NCI-H2196 treated with DMSO at 0.1 percent for 48 hours (cell line): ENCODE measurements around the gene BCAS3.

Experiments
- DNase-seq: peaks from one replicate; lab custom pipeline; 2025; ENCODE audit not compliant: unreplicated experiment; lab: John Stamatoyannopoulos, UW

The BCAS3 gene

DNA sequence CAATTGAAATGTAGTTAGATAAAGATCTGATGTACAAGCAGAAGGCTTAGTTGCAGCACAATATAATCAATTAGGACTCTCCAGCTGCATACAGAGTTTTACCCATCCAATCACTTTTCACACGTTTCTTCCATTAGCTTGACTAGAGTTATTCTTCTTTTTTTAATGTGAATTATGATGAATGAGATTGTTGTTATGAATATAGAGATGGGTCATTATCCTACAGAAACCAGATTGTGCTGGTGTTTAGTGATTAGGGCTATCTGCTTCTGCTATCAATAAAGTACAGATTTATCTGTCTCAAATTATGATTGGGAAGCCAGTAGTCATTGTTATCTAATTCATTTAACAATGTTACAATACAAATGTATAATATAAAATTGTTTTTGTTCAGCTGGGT, 500.6 kb downstream of the BCAS3 start:
- DNase-seq, result no peak

DNA sequence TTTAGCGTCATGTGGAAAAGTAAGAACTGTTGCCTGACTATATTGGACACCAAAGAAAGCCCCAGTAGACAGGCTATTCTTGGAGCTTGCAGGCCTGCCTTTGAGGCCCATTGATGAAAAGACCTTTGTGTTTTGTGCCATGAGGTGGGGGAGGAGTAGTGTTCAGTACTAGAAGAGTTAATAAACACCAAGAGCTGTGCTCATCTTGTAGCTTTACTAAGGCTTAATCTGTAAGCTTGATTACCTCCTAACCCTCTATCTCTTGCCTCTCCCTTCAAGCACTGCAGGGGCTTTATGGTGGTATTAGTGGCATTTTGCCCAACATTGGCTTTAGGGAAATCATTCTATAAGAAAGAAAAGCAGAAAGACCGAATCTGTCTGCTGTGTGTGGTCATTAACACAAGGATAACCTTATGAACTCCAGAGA, 501.7 kb downstream of the BCAS3 start:
- no peak for DNase-seq

DNA sequence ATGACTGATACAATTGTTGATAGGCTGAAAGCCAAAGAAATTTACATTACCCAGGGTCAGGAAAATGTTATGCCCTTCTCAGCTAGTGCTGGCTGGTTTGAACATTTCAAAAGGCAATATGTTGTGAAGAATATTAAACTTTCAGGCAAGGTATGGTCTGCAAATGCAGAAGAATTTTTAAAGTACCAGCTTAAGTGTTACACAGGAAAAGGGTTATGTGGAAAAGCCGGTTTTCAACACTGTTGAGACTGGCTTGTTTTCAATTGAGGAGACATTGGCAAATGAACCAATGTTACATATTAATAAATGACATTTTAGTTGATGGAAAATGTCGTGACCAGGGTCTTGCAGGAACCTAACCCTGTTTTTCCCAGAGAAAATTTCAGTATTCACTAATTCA, 506.1 kb downstream of the BCAS3 start:
- DNase-seq, result no peak

DNA sequence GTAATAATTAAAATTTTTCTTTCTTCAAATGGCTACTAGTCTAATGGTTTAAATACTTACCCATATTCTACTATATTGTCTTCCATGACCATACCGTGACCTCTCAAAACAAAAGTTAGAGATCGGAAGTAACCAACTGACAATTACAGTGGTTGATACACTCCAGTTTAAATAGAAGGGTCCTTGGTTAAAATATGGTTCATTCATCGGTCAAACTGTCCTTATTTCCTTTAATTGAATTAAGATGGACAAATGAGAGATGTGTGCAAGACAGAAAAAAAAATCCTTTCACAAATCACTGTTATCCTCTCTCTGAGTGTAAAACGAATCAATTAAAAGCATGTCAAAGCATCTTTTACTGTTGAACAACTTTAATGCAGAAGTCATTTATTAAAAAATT, 507.7 kb downstream of the BCAS3 start:
- DNase-seq, result no peak

DNA sequence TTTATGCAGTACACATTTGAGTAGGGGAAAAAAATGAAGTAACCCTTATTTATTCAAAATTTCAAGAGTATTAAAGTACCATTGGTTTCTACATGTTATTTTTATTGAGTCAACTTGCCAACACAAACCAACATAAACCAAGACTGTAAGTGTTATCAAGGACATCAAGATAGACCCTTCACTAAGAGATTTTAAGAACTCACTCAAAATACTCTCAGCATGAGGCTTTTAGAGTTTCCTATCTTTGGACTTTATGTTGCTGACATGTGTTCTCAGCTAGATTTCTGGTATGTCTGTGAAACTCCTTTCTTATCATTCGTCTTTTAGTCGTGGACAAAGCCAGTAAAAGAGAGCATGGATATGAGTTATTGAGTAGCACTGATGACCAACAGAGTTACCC, 509.4 kb downstream of the BCAS3 start:
- no peak for DNase-seq

DNA sequence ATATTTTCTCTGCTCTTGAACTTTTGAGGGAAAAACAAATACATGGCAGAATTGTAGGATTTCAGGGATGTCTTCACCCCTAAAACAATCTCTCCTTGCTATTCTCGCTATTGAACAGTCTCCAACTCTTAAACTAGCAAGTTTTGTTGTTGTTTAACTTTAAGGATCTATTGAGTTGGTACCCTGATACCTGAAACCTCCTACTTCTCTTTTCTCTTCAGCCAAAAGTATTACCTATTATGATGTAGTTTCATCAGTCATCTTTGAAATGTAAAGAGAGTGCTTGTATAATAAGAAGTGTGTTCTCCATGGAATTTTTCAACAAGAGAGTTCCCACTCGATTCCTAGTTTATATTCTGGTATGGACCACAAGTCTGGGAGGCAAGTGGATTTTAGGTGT, 510.4 kb downstream of the BCAS3 start:
- no peak for DNase-seq

DNA sequence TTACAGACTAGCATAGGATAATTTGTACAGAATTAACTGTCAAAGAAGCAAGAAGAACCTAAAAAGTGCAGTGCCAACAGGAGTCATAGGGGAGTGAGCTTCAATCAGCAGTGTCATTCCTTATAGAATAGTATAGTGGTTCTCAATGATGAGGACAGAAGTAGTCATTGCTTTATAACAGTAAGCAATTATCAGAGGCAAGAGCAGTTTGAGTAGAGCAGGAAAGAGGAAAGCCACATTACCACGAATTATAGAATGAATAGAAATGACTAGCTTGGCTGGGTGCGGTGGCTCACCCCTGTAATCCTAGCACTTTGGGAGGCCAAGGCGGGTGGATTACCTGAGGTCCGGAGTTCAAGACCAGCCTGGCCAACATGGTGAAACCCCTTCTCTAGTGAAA, 512.3 kb downstream of the BCAS3 start:
- no peak for DNase-seq

DNA sequence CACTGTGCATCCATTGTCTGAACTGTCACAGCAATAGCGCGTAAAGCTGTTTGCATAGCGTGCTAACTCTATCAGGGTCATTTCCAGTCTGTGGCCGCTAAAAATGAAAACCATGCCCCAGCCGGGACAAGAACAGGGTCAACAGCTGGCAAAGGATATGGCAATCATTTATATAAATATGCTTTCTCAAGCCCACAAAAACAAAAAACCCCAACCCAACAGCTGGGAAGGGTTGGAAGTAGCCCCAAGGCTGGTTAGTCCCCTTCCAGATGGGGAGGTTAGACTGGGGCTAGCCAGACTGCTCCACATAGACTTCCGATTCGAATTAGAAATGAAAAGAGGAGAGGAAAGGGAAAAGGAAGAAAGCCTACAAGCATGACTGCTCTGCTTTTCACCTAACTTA, 518.7 kb downstream of the BCAS3 start:
- DNase-seq, result no peak

DNA sequence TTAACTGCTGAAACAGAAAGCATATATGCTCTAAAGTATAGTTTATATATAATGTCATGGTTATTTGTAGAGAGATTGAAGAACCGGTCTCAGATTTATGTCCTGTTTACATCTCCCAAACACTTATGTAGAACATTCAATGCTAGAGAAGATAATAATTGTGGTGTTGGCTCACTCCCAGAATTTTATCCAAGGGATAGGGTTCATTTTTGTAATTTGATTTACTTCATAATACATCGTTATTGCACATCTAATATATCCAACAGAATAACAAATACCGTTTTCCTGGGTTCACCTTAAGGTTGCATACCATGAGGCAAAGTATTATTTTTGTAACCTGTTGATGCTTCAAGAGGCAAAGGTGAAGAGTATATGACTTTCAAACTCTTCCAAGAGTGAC, 519.1 kb downstream of the BCAS3 start:
- DNase-seq, result no peak

DNA sequence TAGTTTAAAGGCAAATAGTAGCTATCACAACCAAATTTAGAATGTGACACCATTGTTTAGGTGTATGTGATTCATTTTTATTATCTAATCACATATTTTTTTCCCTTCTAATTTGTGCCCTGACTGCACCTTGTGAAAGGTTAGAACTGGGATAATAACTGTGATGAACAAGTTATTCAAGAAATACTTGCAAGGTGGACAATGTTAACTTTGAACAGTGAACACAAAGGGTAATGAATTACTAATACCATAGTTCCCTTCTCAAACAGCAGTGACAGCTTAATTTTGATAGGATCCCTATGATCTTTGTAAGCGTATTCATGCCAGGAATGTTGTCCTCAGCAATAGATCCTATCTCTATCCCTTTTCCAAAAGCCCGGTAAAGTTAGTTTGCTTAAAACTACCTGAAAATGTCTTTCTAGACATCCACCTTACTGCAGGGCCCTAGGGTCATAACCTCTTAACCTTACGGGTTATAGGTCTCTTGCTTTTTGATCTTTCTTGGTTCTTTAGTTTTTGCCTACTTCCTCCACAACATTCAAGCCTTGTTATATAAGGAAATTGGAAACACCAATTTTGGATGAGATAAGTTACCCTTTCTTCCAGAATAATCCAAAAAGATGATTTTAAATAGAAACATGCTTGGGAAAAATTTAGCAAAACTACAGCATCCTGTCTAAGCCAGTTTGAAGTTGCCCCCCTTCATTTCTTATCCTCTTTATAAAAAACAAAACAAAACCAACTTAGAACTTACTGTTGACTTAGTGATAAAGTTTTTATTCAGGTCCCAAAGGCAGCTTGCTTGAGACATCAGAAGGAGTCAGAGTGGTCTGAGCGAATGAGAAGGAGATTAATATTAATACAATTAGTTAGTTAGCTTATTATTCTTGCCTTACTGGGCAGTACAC, 522.0 kb downstream of the BCAS3 start:
- no peak for DNase-seq

DNA sequence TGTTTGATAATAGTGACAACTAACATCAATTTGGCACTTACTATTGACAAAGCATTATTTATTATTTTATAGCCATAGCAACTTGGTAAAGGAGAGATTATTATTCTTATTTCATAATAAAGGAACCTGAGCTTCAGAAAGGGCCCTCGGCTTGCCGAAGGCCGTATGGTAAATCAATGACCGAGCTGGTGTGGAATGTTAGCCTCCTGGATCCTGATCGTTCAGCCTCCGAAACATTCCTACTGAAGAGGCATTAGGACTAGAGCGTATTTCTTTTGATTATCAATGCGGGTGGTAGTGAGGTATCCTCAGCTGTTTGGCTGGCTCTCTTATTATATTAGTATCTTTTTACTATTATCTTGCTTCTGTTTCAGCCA, 522.7 kb downstream of the BCAS3 start:
- DNase-seq, result no peak

DNA sequence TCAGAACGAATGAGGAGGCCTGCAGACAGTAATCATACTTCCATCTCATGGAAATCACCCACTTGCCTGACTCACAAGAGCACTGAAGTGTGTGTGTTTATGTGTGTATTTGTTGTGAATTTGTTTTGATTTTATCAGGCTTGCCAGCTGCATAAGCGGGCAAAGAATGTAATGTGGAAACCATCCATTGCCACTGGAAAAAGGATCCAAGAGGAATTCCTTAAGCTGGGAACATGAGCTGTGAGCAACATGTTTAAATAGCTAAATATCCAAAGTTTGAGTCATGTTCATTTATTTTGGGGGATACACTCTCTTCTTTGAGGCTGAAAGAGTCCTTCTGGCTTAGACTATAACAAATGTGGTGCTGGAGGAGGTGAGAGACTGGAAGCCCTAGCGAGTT, 523.6 kb downstream of the BCAS3 start:
- no peak for DNase-seq

DNA sequence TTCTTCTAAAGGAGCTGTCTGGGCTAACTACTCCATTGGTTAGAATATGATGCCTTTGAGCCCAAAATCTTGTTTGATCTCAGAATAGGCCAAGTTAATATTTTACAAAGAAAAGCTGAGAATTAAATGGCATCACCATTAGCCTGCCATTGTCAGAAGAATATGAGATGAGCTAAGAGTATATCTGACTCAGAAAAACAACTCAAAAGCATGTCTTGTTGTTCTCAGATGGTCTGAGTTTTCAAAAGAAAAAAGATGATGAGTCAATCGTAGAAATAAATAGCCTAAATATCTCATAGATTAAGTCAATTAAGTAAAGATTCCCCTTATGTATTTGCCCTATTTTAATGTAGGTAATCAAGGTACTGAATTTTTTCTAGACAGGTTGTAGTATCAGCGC, 524.9 kb downstream of the BCAS3 start:
- no peak for DNase-seq

DNA sequence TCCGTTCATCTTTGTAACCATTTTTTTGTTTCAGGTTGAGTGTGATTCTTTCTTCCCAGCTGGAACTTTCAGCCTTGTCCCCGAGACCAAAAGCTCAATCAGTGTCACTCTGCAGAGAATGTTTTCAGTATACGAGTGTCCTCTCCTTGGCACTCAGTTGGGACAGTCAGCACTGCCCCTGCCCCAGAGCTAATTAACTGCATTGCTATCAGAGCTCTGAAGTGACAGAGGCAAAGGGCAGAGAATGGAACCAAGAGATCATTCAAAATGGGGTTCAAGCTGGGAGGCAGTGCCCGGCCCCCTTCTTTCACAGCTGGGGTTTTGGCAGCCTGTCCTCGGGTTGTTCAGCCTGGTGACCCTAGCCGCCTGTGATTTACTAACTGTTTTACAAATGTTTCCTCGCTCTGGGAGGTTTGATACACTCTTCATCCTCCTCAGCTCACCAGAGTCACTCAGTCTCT, 526.0 kb downstream of the BCAS3 start:
- no peak for DNase-seq

DNA sequence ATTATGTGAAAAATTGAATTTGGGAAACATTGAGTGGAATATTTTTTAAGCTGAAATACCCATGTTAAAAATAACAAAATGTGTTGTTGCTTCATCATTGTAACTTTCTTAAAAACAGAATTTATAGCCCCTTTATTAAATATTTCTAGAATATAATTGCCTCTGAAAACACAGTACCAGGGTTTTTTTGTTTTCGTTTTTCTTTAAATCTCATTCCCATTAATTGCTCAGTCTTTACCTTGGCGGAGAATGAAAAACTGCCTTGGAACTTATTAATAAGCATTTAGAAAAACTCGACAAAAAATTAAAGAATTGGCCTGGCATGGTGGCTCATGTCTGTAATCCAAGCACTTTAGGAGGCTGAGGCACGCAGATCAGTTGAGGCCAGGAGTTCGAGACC, 526.8 kb downstream of the BCAS3 start:
- no peak for DNase-seq

DNA sequence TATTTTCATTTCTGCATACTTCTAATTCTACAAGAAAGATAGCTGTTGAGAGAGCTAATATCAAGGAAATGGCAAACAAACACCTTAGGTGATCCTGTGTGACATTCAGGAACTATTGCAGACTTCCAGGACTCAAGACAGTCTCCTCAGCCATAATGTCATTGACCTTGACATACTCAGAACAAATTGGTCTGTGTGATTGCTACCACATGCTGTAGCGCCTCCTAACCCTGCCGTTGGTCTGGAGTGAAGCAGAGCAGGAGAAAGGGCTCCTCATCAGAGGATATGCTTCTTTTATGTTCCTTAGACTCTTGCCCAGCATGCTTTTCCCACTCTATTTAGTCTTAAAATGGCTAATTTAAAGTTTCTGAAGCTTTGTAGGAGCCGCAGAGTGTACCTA, 527.8 kb downstream of the BCAS3 start:
- DNase-seq, result no peak

DNA sequence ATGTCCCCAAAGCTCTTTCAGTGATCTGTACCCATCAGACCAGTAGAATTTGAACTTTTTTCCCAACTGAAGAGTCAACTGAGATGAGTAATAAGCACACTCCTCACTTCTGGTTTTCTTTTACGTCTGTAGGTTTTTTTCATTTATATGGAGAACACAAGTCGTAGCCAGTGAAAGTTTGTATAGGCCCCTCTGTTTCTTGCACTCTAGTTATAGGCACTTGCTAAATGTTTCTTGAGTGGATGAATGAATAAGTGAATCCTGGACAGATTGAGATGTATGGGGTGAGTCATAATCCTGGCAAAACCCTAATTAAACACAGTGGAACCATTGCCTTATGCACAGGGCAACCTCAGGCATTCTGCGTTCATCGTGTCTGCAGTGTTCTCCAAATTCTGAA, 528.3 kb downstream of the BCAS3 start:
- no peak for DNase-seq

DNA sequence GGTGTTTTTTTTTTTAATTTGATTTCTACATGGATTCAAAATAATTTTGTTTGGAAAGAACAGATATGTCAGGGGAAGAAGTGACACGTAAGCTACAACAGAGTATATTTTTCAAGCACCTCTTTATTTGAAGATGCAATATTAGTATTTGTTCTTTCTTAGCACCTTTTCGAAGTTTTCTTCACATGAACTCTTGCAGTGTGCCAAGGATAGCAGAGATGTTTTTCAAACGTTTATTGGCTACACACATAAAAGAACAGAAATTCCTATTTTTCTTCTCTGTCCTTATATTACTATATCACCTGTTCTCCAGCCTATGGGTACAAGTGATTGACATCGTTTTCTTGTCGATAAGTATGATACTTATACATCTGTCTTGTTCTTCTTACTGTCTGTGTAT, 529.3 kb downstream of the BCAS3 start:
- no peak for DNase-seq

DNA sequence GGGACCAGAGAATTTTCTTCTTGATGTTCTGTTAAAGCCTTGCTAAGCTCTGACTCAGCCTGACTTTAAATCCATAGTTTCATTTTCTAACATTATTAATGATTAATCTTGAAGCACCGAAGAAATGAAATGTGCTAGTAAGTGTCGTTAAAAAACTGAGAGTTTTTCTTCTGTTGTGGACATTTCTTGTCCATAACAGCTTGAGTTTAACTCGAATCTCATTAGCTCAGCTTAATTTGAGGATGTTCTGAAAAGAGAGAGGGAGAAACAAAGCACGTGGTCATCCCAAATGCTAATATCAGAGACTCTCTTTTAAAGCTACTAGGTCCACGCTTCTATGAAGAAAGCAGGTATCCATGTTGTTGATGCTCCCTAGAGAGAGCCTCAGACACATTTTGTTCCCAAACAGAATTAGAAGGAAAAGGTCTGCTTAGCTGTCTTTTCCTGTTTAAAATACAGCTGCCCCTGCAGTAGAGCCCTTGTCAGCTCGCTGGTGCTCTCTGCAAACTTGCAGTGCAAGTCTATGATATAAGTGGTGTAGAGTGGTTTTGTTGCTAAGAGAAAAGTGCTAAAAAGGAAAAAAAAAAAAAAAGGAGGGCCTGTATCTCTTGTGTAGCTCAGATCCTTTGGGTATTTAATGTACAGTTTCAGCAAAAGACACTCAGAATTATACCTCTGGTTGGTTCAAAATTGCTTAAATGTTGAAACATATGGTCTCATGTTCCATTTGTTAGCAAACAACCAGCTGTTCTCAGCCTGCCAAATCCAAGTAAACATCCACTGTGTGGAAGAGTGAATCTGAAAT, 530.9 kb downstream of the BCAS3 start:
- no peak for DNase-seq

DNA sequence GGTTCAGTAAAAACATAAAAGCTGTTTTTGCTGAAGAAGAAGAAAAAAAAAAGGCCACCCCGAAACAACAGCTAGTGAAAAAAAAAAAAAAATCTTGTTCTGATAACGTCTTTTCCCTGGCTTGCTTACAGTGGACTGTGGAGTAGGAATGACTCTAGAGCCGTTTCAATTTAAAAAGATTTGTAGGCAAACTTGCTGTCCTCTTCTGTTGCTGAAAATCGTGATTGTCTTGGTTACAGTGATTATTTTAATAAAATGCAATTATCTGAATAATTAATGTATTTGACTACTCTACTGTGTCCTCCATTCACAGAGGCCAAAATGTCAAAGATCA, 531.4 kb downstream of the BCAS3 start:
- no peak for DNase-seq

DNA sequence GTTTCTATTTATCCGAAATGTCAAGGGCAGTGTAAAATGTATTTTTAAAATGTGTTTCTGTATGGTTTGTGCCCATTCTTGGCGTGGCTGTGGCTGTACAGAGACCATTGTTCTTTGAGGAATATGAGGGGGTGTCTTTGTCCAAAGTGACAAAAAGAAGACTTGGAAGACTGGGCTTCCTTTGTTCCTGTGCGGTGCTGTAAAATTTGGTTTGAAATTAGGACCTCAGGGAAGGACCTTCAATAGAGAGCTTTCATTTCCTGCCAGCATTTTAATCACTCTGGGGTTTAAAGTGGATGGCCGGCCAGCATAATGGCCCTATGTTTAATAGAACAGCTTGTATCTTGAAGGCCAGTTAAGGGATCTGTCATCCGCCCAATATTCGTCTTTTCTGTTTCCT, 531.9 kb downstream of the BCAS3 start:
- DNase-seq, result no peak

DNA sequence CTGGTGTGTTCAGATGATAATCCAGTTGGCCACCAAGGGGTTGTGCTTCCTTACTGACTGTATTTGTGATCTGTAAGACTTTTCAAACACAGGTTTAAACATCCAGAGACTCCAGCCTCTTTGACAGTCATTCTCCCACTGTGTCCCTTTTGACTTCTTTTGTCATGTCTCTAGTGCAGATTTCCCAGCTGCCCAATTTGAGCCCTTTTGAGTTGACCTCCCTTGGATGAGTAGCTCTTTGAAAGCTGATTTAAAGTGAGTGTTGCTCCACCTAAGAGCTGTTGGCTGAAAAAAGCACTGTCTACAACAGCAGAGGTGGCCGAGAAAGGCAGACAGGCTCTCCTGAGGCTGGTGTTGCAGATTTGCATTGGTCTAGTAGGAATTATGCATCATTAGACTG, 533.6 kb downstream of the BCAS3 start:
- DNase-seq, result no peak
